Tibial nerve (tissue), 4 donors: Measurements from ENCODE around the gene ELK1. TPM values are rescaled to one million over a fixed set of nuclear protein-coding genes. Genes with fewer than 3 reads are reported as not detected.

Source experiments
- DNase-seq, 2 donors: peaks; one replicate each; pipeline ENCODE4 v3.0.0-alpha.2; 2019; ENCODE audit warnings: low spot score in 2 of 2
- H3K27ac ChIP-seq, 4 donors: fragments of 200-600 bp; sonication (generic) in 3 of 4; one replicate each; pipeline ENCODE4 v1.5.1; 2017 to 2019; ENCODE audit warnings: mild to moderate bottlenecking in 1 of 4
- H3K27me3 ChIP-seq, 2 donors: fragments of 200-600 bp; sonication (generic) in 1 of 2; one replicate each; pipeline versions ENCODE4 v1.5.1 to v1.6.0; 2017 to 2019
- H3K36me3 ChIP-seq, 3 donors: fragments of 200-600 bp; sonication (generic); one replicate each; pipeline ENCODE4 v1.5.1; 2018 to 2019
- H3K4me1 ChIP-seq, 4 donors: fragments of 200-600 bp; sonication (generic) in 3 of 4; one replicate each; pipeline ENCODE4 v1.5.1; 2017 to 2019
- H3K4me3 ChIP-seq, 4 donors: fragments of 200-600 bp; sonication (generic) in 3 of 4; one replicate each; pipeline ENCODE4 v1.5.1; 2017 to 2019; ENCODE audit warnings: mild to moderate bottlenecking in 1 of 4, moderate library complexity in 1 of 4
- H3K9me3 ChIP-seq, 4 donors: fragments of 200-600 bp; sonication (generic) in 3 of 4; one replicate each; pipeline ENCODE4 v1.5.1; 2017 to 2019
- EP300 ChIP-seq, 2 donors: sonication (generic); formaldehyde crosslinking; IDR thresholded peaks; one replicate each; pipeline ENCODE4 v1.6.1; 2017; ENCODE audit warnings: antibody characterized with exemption in 2 of 2, mild to moderate bottlenecking in 1 of 2
- POLR2A ChIP-seq, 2 donors: fragments of 450-650 bp; IDR thresholded peaks; one replicate each; pipeline ENCODE4 v1.6.1; 2017; ENCODE audit warnings: antibody characterized with exemption in 2 of 2, mild to moderate bottlenecking in 2 of 2, moderate library complexity in 2 of 2
- WGBS, 2 donors: methylation state at CpG; one replicate each; pipeline ENCODE4 v1.1.5; 2018; 5-methylcytosine and 5-hydroxymethylcytosine counted together
- total RNA-seq, 4 donors: library from RNA; depleted of rRNA; stranded (reverse); fragments of >200 nt; gene quantifications; one replicate each; pipeline ENCODE4 v1.1.0, GENCODE V29; 2016
- TF ChIP-seq, protein P1 (sequence below), 5 experiments: fragments of 200-600 bp in 3 of 5; fragments of 450-650 bp in 2 of 5; sonication (generic) in 3 of 5; IDR thresholded peaks; one replicate each; pipeline ENCODE4 v1.5.1; 2016 to 2019; ENCODE audit warnings: antibody characterized with exemption in 5 of 5, mild to moderate bottlenecking in 3 of 5, moderate library complexity in 2 of 5

ELK1 gene
- total RNA-seq, 4 donors from 2014 or later: 22.9 to 38.4 (median 25.8) TPM

DNA sequence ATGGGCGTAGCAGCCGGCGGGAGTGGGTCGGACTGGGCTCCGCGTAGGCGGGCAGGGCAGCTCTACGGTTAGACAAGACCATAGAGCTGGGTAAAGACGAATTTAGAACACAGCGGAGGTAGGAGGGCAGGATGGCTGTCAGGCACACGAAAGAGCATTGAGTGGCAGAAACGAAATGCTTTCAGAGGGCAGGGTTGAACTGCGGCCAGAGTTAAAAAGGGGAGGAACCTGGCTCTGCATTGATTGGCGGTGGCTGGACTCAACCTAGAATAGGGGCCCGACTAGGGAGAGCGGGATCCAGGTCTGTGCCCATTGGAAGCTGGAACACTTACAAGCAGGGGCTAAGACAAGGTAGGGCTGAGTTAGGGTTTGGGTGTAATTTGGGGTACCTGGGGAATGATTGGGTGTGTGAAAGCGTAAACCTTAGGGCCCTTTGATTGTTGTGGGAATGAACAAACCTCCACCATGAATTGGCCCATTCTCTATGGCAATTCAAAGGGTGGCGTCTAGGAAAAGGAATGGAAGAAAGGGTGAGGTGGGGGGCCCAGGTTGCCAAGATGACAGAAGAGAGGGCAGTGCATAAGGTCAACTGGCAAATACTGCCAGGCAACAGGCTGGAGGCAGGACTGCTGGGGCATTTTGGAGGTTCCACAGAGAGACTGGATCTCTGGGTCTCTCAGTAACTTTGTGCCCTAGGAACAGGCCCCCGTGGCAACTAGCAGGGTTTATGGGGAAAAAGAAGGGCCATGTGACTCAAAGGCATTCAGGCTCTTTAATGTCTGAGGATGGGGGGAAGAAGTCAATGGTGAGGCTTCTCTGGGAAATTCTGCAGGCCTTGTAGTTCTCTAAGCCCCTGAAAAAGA is 911 bp upstream of the ELK1 start:
- WGBS, 2 donors: 10 to 49% methylated on average over 19 of the region's 19 CpGs
- TF ChIP-seq EP300 (IDR thresholded peaks at IDR 0.05): no peak
- TF ChIP-seq POLR2A (IDR thresholded peaks at IDR 0.05): peak; percentile 27 to 42
- Histone ChIP-seq H3K27me3 (no peaks in the 10 kb centered on the region), H3K36me3 (peaks cover 0 to 23% (median 0%) of the 10 kb centered on the region in 3 donors), H3K4me3 (peak overlapping the region; percentile 17 to 80 (median 46)), H3K4me1 (peaks cover 0 to 27% (median 4%) of the 10 kb centered on the region in 4 donors), H3K9me3 (no peaks in the 10 kb centered on the region), H3K27ac (peak overlapping the region; percentile 83 to 95 (median 84))
- DNase-seq: no peak

GRCh38 chrX:47649781-47650163 is 591 bp downstream of the ELK1 start:
- H3K4me3 ChIP-seq: peak overlapping the region; percentile 58 to 86 (median 74)
- peaks cover 0 to 9% (median 0%) of the 10 kb centered on the region in 3 donors for H3K36me3 ChIP-seq
- H3K27ac ChIP-seq: peak overlapping the region; percentile 83 to 95 (median 90)
- DNase-seq: no peak
- no peaks in the 10 kb centered on the region for H3K27me3 ChIP-seq
- peaks cover 0 to 27% (median 4%) of the 10 kb centered on the region in 4 donors for H3K4me1 ChIP-seq
- 0 to 45% methylated on average over 10 to 11 of the region's 11 CpGs for WGBS, 2 donors
- no peaks in the 10 kb centered on the region for H3K9me3 ChIP-seq
- TF ChIP-seq POLR2A (IDR thresholded peaks at IDR 0.05): no peak
- TF ChIP-seq, protein P1, sequence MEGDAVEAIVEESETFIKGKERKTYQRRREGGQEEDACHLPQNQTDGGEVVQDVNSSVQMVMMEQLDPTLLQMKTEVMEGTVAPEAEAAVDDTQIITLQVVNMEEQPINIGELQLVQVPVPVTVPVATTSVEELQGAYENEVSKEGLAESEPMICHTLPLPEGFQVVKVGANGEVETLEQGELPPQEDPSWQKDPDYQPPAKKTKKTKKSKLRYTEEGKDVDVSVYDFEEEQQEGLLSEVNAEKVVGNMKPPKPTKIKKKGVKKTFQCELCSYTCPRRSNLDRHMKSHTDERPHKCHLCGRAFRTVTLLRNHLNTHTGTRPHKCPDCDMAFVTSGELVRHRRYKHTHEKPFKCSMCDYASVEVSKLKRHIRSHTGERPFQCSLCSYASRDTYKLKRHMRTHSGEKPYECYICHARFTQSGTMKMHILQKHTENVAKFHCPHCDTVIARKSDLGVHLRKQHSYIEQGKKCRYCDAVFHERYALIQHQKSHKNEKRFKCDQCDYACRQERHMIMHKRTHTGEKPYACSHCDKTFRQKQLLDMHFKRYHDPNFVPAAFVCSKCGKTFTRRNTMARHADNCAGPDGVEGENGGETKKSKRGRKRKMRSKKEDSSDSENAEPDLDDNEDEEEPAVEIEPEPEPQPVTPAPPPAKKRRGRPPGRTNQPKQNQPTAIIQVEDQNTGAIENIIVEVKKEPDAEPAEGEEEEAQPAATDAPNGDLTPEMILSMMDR (IDR thresholded peaks at IDR 0.05): no peak
- no peak for TF ChIP-seq EP300 (IDR thresholded peaks at IDR 0.05)

DNA sequence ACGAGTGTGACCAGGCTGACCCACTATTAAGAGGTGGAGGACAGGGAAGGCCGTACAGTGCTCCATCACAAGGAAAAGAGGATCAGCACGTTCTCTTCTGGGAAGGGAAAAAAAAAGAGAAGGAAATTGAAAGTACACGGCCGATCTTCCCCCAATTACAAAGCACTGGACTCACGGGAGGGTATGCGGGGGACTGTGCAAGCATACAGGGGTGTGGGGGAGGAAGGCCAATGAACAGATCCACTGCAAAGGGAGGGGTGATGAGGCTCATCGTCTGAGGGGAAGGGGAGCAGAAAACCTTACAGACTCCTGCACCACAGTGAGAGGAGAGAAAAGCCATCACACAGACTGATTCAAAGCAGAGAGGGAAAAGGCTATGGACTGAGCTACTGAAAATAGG is 1.1 kb downstream of the ELK1 start:
- DNase-seq: no peak
- Histone ChIP-seq H3K36me3 (peaks cover 0 to 8% (median 0%) of the 10 kb centered on the region in 3 donors), H3K27me3 (no peaks in the 10 kb centered on the region), H3K4me1 (peaks cover 0 to 27% (median 4%) of the 10 kb centered on the region in 4 donors), H3K27ac (peak overlapping the region in 3 of 4 donors; percentile 83 to 95 (median 88)), H3K9me3 (no peaks in the 10 kb centered on the region), H3K4me3 (peak overlapping the region in 3 of 4 donors; percentile 68 to 86 (median 80))
- TF ChIP-seq, protein P1 (IDR thresholded peaks at IDR 0.05): no peak
- no peak for TF ChIP-seq POLR2A (IDR thresholded peaks at IDR 0.05)
- no peak for TF ChIP-seq EP300 (IDR thresholded peaks at IDR 0.05)
- 12 to 48% methylated on average over 8 of the region's 8 CpGs for WGBS, 2 donors

DNA sequence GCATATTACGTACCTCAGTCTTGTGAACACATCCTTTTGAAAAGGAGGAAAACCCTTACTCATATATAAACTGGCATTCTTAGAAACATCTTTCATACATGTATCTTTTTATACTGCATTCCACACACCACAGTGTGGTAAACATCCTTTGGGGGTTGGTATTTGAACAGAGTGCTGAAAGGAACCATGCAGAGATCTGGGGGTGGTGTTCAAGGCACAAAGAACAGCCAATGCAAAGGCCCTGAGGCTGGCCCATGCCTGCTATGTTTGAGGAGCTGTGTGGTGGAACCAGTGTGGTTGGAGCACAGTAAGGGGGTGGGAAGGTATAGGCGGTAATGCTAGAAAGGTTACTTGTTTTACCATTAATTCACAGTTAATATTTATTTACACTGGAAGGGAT is 2.0 kb downstream of the ELK1 start:
- Histone ChIP-seq H3K9me3 (no peaks in the 10 kb centered on the region), H3K4me3 (no peak overlapping the region), H3K36me3 (peaks cover 0 to 8% (median 0%) of the 10 kb centered on the region in 3 donors), H3K27me3 (no peaks in the 10 kb centered on the region), H3K4me1 (peaks cover 0 to 32% (median 4%) of the 10 kb centered on the region in 4 donors), H3K27ac (peak overlapping the region in 1 of 4 donors; percentile 95)
- TF ChIP-seq POLR2A (IDR thresholded peaks at IDR 0.05): no peak
- TF ChIP-seq, protein P1 (IDR thresholded peaks at IDR 0.05): no peak
- 72 to 79% methylated on average over 2 of the region's 2 CpGs for WGBS, 2 donors
- no peak for DNase-seq

- Histone ChIP-seq H3K4me1 (peaks cover 0 to 31% (median 4%) of the 10 kb centered on the region in 4 donors), H3K36me3 (peaks cover 0 to 9% (median 0%) of the 10 kb centered on the region in 3 donors), H3K27me3 (no peaks in the 10 kb centered on the region), H3K4me3 (no peak overlapping the region), H3K27ac (no peak overlapping the region), H3K9me3 (no peaks in the 10 kb centered on the region)
- TF ChIP-seq, protein P1 (IDR thresholded peaks at IDR 0.05): no peak
- TF ChIP-seq EP300 (IDR thresholded peaks at IDR 0.05) (no peak), POLR2A (IDR thresholded peaks at IDR 0.05) (no peak)
- no peak for DNase-seq
- 77 to 85% methylated on average over 6 of the region's 6 CpGs for WGBS, 2 donors
Measured at GRCh38 chrX:47646636-47647035, 3.7 kb downstream of the ELK1 start.
